Ishikawa (cell line): Measurements from ENCODE around the gene FAM174C.

Experiments used
- CEBPB ChIP-seq: IDR thresholded peaks from 2 replicates; pipeline ENCODE4 v1.6.1; 2012
- CREB1 ChIP-seq: IDR thresholded peaks from 2 replicates; pipeline ENCODE4 v1.6.1; 2012; ENCODE audit warnings: low read depth
- EGR1 ChIP-seq: IDR thresholded peaks from 2 replicates; pipeline ENCODE4 v1.6.1; 2012
- EP300 ChIP-seq: IDR thresholded peaks from 2 replicates; pipeline ENCODE4 v1.6.1; 2012; ENCODE audit warnings: borderline replicate concordance
- FOXM1 ChIP-seq: IDR thresholded peaks from 2 replicates; pipeline ENCODE4 v1.6.1; 2012; ENCODE audit warnings: low read depth, borderline replicate concordance
- MAX ChIP-seq: IDR thresholded peaks from 2 replicates; pipeline ENCODE4 v1.6.1; 2012
- NFIC ChIP-seq: IDR thresholded peaks from 2 replicates; pipeline ENCODE4 v1.6.1; 2012
- RAD21 ChIP-seq: IDR thresholded peaks from 2 replicates; pipeline ENCODE4 v1.6.1; 2012; ENCODE audit warnings: low read depth
- TAF1 ChIP-seq: IDR thresholded peaks from 2 replicates; pipeline ENCODE4 v1.6.1; 2012; ENCODE audit warnings: low read depth, mild to moderate bottlenecking
- TCF12 ChIP-seq: IDR thresholded peaks from 2 replicates; pipeline ENCODE4 v1.6.1; 2012; ENCODE audit warnings: low read depth
- TEAD4 ChIP-seq: IDR thresholded peaks from 2 replicates; pipeline ENCODE4 v1.6.1; 2012
- YY1 ChIP-seq: IDR thresholded peaks from 2 replicates; pipeline ENCODE4 v1.6.1; 2012; ENCODE audit warnings: low read depth
- ZBTB7A ChIP-seq: IDR thresholded peaks from 2 replicates; pipeline ENCODE4 v1.6.1; 2012; ENCODE audit warnings: low read depth
- TF ChIP-seq, protein P1 (sequence below): IDR thresholded peaks from 2 replicates; pipeline ENCODE4 v1.6.1; 2012; ENCODE audit warnings: low read depth, mild to moderate bottlenecking

GRCh38 chr19:1276628-1277022 is 1.3 kb downstream of the FAM174C start:
- TF ChIP-seq MAX = no peak
- TF ChIP-seq EP300 = no peak
- TF ChIP-seq, protein P1, sequence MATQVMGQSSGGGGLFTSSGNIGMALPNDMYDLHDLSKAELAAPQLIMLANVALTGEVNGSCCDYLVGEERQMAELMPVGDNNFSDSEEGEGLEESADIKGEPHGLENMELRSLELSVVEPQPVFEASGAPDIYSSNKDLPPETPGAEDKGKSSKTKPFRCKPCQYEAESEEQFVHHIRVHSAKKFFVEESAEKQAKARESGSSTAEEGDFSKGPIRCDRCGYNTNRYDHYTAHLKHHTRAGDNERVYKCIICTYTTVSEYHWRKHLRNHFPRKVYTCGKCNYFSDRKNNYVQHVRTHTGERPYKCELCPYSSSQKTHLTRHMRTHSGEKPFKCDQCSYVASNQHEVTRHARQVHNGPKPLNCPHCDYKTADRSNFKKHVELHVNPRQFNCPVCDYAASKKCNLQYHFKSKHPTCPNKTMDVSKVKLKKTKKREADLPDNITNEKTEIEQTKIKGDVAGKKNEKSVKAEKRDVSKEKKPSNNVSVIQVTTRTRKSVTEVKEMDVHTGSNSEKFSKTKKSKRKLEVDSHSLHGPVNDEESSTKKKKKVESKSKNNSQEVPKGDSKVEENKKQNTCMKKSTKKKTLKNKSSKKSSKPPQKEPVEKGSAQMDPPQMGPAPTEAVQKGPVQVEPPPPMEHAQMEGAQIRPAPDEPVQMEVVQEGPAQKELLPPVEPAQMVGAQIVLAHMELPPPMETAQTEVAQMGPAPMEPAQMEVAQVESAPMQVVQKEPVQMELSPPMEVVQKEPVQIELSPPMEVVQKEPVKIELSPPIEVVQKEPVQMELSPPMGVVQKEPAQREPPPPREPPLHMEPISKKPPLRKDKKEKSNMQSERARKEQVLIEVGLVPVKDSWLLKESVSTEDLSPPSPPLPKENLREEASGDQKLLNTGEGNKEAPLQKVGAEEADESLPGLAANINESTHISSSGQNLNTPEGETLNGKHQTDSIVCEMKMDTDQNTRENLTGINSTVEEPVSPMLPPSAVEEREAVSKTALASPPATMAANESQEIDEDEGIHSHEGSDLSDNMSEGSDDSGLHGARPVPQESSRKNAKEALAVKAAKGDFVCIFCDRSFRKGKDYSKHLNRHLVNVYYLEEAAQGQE = no peak
- TF ChIP-seq CEBPB = no peak
- TF ChIP-seq RAD21 = no peak
- no peak for TF ChIP-seq ZBTB7A
- TF ChIP-seq CREB1 = no peak
- TF ChIP-seq TAF1 = no peak
- no peak for TF ChIP-seq TCF12
- no peak for TF ChIP-seq YY1
- TF ChIP-seq FOXM1 = no peak
- no peak for TF ChIP-seq NFIC
- TF ChIP-seq TEAD4 = no peak
- no peak for TF ChIP-seq EGR1
